HFF-Myc (cell line): ENCODE results near the gene FHIT.

Experiments
- DNase-seq: peaks from one replicate; pipeline ENCODE4 v3.0.0-alpha.2; 2011; ENCODE audit warnings: low read depth; ENCODE audit errors: extremely low read depth
- H3K4me3 ChIP-seq: replicated peaks from 2 replicates; pipeline ENCODE4 v1.5.1; 2011; ENCODE audit warnings: low read depth, mild to moderate bottlenecking, control low read depth, low read length
- TF ChIP-seq, protein P1 (sequence below): IDR thresholded peaks from 2 replicates; pipeline ENCODE4 v1.5.1; 2012; ENCODE audit warnings: mild to moderate bottlenecking, low read depth, low read length, control low read depth; ENCODE audit errors: missing control alignments

FHIT gene

DNA sequence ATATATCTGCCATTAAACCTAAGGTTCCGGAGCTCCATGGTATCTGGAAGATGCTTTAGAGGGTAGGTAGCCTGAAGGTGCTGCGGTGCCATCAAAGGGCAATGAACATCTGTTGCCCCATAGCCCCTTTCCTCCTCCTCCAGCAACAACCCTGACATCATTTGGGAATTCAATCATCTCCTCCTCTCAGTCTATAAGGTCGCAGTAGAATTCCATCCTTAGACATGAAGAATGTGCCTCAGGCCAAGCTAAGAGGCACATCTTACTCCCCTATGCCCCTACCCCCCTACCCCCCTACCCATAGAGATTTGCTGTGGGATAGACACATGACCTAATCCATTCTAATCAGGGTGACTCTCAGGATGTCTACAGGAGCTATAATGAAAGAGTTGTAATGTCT, 1101.8 kb downstream of the FHIT start:
- no peak overlapping the region for H3K4me3 ChIP-seq
- TF ChIP-seq, protein P1, sequence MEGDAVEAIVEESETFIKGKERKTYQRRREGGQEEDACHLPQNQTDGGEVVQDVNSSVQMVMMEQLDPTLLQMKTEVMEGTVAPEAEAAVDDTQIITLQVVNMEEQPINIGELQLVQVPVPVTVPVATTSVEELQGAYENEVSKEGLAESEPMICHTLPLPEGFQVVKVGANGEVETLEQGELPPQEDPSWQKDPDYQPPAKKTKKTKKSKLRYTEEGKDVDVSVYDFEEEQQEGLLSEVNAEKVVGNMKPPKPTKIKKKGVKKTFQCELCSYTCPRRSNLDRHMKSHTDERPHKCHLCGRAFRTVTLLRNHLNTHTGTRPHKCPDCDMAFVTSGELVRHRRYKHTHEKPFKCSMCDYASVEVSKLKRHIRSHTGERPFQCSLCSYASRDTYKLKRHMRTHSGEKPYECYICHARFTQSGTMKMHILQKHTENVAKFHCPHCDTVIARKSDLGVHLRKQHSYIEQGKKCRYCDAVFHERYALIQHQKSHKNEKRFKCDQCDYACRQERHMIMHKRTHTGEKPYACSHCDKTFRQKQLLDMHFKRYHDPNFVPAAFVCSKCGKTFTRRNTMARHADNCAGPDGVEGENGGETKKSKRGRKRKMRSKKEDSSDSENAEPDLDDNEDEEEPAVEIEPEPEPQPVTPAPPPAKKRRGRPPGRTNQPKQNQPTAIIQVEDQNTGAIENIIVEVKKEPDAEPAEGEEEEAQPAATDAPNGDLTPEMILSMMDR = no peak
- no peak for DNase-seq

DNA sequence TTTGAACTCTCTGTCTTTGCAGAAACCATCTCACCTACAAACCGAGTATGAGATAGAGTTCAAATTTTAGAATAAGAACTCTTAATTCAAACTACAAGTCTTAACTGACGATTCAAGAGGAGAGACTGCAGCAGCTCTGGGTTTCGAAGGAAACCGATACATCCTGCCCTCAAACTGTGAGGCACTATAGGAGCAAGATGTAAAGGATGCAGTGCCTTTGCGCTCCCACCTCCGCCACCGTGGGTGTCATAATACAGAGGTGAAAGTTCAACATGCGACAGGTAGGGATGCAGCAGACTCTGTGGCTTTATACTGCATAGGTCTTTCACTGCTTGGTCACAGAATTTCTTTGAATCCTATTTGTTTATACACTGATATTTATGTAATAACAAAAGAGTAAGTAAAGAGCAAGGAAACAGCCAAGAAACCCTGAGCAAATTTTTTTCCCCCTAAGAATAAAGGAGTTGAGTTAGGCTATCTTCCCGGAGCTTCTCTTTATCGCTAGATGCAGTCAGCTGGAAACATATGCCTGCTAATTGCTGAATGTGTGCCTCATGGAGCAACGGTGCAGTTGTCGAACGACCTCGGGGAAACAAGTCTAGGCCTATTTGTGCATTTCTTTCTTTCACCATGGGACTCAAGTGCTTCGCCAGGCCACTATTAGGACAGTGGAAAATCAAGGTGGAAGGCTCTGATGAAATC, 1103.9 kb downstream of the FHIT start:
- H3K4me3 ChIP-seq = no peak overlapping the region
- TF ChIP-seq, protein P1 = no peak
- DNase-seq = no peak

DNA sequence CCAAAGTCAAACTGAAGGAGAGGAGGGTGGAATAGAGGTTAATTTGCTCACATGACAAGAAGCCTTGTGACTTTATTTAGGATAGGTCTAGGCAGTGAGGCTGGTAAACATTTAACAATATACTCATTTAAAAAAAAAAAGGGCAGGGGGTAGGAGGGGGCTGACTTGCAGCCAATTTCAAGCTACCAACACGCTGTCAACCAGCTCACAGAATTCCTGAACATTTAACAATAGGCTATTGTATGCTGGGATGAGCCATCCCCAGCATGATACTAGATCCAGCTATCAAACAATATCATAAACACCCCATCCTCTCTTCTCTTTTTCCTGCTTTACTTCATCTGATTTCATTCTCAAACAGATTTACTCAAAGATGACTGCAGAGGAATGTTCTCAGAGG, 1105.1 kb downstream of the FHIT start:
- no peak for DNase-seq
- TF ChIP-seq, protein P1 = no peak
- H3K4me3 ChIP-seq = no peak overlapping the region

DNA sequence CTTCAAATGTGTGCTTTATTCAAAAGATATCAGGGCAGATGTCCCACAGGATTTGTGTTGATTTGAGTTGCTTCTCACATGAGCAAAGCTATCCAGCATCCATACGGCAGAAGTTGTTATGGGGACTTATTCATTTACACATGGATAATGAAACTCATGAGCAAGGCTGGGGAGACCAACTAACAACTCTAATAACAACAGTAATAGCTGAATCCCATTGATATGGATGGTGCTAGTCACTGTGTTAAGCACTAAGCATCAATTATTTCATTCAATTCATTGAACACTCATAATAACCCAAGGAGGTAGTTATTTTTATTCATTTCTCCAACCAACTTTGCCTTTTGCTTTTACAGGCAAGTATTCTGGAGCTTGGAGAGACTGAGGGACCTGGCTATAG, 1107.2 kb downstream of the FHIT start:
- TF ChIP-seq, protein P1 = no peak
- no peak overlapping the region for H3K4me3 ChIP-seq
- no peak for DNase-seq

DNA sequence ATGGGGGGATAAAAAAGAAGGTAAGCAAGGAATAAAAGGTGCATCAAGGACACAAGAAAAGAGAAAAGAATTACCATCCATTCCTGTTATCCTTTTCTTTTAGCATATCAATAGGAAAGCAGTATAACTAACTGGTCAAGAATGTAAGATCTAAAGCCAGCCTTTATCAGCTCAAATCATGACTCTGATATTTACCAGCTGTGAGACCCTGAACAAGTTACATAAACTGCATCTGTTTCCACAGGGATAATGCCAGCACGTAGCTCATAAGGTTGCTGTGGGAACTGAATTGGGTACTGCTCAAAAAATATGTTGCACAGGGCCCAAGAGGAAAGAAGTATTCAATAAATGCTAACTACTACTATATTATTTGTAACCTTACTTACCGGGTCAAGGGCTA, 1109.2 kb downstream of the FHIT start:
- TF ChIP-seq, protein P1 = no peak
- H3K4me3 ChIP-seq = no peak overlapping the region
- DNase-seq = no peak

DNA sequence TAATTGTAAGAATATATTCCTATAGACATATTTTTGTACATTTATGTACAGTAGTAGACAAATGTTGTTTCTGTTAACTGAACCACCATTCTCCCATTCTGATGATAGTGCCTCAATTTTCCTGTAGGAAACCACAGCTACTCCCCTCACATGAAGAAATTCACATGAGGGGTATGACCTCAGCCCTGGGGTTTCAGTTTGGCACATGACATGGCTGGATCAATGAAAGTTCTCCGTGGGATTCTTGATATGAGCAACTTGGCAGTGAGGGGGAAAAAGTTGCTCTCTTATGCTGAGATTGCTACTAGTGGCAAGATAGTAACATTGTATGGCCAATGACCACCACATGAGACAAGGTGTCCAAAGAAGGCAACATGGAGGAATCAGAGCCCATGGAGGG, 1111.1 kb downstream of the FHIT start:
- no peak overlapping the region for H3K4me3 ChIP-seq
- DNase-seq = no peak
- TF ChIP-seq, protein P1 = no peak

DNA sequence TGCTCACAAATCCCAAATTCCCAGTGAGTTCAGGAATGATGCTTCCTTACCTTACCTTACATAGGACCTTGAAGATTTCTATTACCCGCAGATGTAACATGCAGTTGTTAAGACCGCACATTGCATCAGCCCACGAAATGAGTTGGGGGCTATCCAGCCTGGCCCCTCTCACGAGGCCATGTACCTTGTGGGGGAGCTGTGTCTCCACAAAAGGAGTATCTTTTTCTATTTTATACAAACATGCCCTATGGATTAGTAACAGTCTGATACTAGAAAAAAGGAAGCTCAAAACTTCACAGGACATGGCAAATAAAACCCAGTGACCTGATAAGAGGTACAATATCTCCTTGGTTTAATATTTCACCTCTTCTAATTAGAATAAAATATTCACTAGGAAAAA, 1114.7 kb downstream of the FHIT start:
- TF ChIP-seq, protein P1 = no peak
- no peak for DNase-seq
- no peak overlapping the region for H3K4me3 ChIP-seq
